GM12874 (cell line): Measurements from ENCODE around the gene ADGRV1.

Experiments
- TF ChIP-seq, protein P1 (sequence below): IDR thresholded peaks from 2 replicates; pipeline ENCODE4 v1.5.1; 2011; ENCODE audit warnings: low read depth, mild to moderate bottlenecking, control low read depth, low read length, moderate library complexity; ENCODE audit not compliant: insufficient read depth

The ADGRV1 gene

DNA sequence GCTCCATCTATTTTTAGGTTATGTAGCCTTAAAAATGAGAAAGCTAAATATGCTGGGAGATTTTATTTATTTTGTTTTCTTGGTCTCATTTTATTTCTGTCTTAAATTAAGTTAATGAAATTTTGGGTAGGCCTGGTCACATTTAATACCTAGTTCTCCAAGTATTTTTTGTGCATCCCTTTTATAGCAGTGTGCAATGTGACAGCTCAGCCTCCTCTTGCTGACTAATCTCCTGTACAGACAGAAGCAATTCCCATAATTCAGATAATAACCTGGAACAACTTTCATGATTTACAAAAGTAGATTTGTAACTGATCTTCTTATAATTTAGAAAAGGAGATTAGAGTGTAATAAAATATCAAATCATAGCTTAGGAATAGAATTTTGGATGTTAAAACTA, 403.9 kb downstream of the ADGRV1 start:
- TF ChIP-seq, protein P1, sequence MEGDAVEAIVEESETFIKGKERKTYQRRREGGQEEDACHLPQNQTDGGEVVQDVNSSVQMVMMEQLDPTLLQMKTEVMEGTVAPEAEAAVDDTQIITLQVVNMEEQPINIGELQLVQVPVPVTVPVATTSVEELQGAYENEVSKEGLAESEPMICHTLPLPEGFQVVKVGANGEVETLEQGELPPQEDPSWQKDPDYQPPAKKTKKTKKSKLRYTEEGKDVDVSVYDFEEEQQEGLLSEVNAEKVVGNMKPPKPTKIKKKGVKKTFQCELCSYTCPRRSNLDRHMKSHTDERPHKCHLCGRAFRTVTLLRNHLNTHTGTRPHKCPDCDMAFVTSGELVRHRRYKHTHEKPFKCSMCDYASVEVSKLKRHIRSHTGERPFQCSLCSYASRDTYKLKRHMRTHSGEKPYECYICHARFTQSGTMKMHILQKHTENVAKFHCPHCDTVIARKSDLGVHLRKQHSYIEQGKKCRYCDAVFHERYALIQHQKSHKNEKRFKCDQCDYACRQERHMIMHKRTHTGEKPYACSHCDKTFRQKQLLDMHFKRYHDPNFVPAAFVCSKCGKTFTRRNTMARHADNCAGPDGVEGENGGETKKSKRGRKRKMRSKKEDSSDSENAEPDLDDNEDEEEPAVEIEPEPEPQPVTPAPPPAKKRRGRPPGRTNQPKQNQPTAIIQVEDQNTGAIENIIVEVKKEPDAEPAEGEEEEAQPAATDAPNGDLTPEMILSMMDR = no peak

DNA sequence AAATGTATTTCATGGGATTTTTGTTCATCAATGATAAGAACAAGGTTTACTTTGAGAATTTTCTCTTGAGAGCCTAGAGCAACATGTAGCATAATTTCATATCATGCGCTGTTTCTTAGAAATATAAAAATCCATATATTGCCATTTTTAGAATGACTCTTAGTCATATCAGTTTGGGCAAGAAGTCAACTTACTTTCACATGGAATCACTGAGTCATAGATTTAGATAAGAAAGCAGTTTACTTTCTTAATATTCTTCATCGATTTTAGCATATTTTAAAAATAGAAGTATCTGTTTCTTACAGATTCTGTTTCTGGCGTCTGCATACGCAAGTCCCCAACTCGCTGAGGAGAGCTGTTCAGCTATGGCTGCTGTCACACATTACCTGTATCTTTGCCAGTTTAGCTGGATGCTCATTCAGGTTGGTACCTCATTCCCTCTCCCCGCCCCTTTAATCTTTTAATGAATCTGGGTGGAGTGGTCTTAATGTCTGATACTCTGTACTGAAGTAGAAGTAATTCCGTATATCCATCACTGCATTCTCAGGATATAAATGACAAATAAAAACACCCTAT, 406.6 kb downstream of the ADGRV1 start:
- TF ChIP-seq, protein P1 = no peak

DNA sequence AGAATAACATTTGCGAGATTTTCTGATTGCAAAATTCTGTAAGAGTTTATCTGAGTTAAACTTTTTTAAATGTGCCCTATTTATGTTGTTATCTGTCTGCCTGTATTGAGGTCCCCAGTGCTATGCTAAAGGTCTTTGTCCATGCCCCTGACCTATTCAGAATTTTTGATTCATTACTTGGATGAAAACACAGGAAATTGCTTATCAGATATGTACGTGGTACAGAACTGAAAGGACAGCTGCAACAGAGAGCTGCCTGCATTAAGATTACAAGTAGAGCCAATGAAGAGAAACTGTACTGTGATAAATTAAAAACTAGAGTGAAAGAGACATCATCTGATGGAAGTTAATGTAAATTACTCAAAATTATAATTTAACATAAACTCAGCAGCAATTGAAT, 408.8 kb downstream of the ADGRV1 start:
- TF ChIP-seq, protein P1 = no peak

GRCh38 chr5:90967851-90968250, 409.3 kb downstream of the ADGRV1 start:
- TF ChIP-seq, protein P1 = no peak

GRCh38 chr5:90968319-90968718, 409.7 kb downstream of the ADGRV1 start:
- TF ChIP-seq, protein P1 = no peak

DNA sequence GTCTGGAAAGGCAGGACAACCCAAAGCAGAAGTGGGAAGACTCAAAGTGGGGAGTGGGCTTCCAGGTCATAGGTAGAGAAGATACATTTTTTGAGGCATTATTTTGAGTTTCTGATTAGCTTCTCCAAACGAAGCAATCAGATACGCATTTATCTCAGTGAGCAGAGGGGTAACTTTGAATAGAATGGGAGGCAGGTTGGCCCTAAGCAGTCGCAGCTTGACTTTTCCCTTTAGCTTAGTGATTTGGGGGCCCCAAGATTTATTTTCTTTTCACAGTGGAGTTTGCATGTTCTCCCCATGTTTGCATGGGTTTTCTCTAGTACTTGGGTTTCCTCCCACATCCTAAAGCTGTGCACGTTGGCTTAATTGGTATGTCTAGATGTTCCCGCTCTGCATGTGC, 422.6 kb downstream of the ADGRV1 start:
- TF ChIP-seq, protein P1 = no peak

GRCh38 chr5:90981821-90982220, 423.2 kb downstream of the ADGRV1 start:
- TF ChIP-seq, protein P1 = no peak
